ENCODE measurements around the gene CRIP2.

CRIP2 gene

GRCh38 chr14:105480807-105481801 lies 6.5 kb downstream of the CRIP2 start:
- Histone ChIP-seq H3K18ac (ENCODE audit: low read length) (peak overlapping the region; percentile 27), H4K8ac (ENCODE audit: low read depth, low read length) (peak overlapping the region; percentile 70), H3K14ac (ENCODE audit: low read length) (peak overlapping the region; percentile 59), H3K4me1 (ENCODE audit: control insufficient read depth in 1 of 2, insufficient read depth in 2 of 2, low read length in 2 of 2) (peaks cover 21 to 39% of the 10 kb centered on the region in 2 experiments), H2BK5ac (ENCODE audit: low read depth, low read length, poor library complexity) (peak overlapping the region; percentile 4), H3K9ac (ENCODE audit: low read length) (no peak overlapping the region), H4K12ac (ENCODE audit: low read depth, low read length) (peak overlapping the region; percentile 10), H3K36me3 (ENCODE audit: control insufficient read depth in 1 of 2, insufficient read depth in 2 of 2, low read length in 2 of 2) (peaks cover 2 to 5% of the 10 kb centered on the region in 2 experiments), H3K27me3 (ENCODE audit: insufficient read depth, low read length) (peaks cover 21% of the 10 kb centered on the region), H2BK12ac (ENCODE audit: low read length) (peak overlapping the region; percentile 38), H2AK5ac (ENCODE audit: low read length) (peak overlapping the region; percentile 16), H3K23ac (ENCODE audit: low read length) (no peak overlapping the region), H2AFZ (ENCODE audit: insufficient read depth, low read length, poor library complexity) (peak overlapping the region; percentile 74), H3K9me3 (ENCODE audit: insufficient read depth, low read depth, low read length) (peaks cover 5% of the 10 kb centered on the region), H3K4me3 (ENCODE audit: low read depth, low read length) (no peak overlapping the region), H3K79me2 (ENCODE audit: control insufficient read depth, insufficient read depth, low read length, poor library complexity) (peaks cover 3% of the 10 kb centered on the region), H3K4ac (ENCODE audit: low read depth, low read length) (peak overlapping the region; percentile 6), H3K27ac (ENCODE audit: low read depth, low read length) (peak overlapping the region; percentile 61), H3K4me2 (ENCODE audit: low read length) (peak overlapping the region; percentile 62), H3K79me1 (ENCODE audit: low read length) (peaks cover 14% of the 10 kb centered on the region), H2BK120ac (ENCODE audit: insufficient read depth, low read length, poor library complexity) (peak overlapping the region; percentile 65), H4K91ac (ENCODE audit: low read depth, low read length) (peak overlapping the region; percentile 93)
- no CpG with 5 or more reads among the region's 35 CpGs for WGBS (ENCODE audit: extremely low coverage, insufficient coverage, insufficient read length)
- peak; percentile 97 to 99 for DNase-seq

- Histone ChIP-seq H4K12ac (ENCODE audit: low read depth, low read length) (no peak overlapping the region), H3K4ac (ENCODE audit: low read depth, low read length) (peak overlapping the region; percentile 25), H3K9me3 (ENCODE audit: insufficient read depth, low read depth, low read length) (peaks cover 5% of the 10 kb centered on the region), H3K27me3 (ENCODE audit: insufficient read depth, low read length) (peaks cover 29% of the 10 kb centered on the region), H2BK120ac (ENCODE audit: insufficient read depth, low read length, poor library complexity) (peak overlapping the region; percentile 75), H2AK5ac (ENCODE audit: low read length) (peak overlapping the region; percentile 21), H3K9ac (ENCODE audit: low read length) (no peak overlapping the region), H3K79me1 (ENCODE audit: low read length) (peaks cover 14% of the 10 kb centered on the region), H2AFZ (ENCODE audit: insufficient read depth, low read length, poor library complexity) (peak overlapping the region; percentile 19), H3K27ac (ENCODE audit: low read depth, low read length) (no peak overlapping the region), H3K14ac (ENCODE audit: low read length) (peak overlapping the region; percentile 50), H3K79me2 (ENCODE audit: control insufficient read depth, insufficient read depth, low read length, poor library complexity) (peaks cover 3% of the 10 kb centered on the region), H3K23ac (ENCODE audit: low read length) (no peak overlapping the region), H4K91ac (ENCODE audit: low read depth, low read length) (peak overlapping the region; percentile 91), H3K4me2 (ENCODE audit: low read length) (peak overlapping the region; percentile 56), H3K18ac (ENCODE audit: low read length) (peak overlapping the region; percentile 31), H2BK5ac (ENCODE audit: low read depth, low read length, poor library complexity) (peak overlapping the region; percentile 36), H3K4me1 (ENCODE audit: control insufficient read depth in 1 of 2, insufficient read depth in 2 of 2, low read length in 2 of 2) (peaks cover 21 to 31% of the 10 kb centered on the region in 2 experiments), H3K4me3 (ENCODE audit: low read depth, low read length) (no peak overlapping the region), H3K36me3 (ENCODE audit: control insufficient read depth in 1 of 2, insufficient read depth in 2 of 2, low read length in 2 of 2) (peaks cover 2 to 5% of the 10 kb centered on the region in 2 experiments), H2BK12ac (ENCODE audit: low read length) (peak overlapping the region; percentile 20), H4K8ac (ENCODE audit: low read depth, low read length) (peak overlapping the region; percentile 50)
- no CpG with 5 or more reads among the region's 18 CpGs for WGBS (ENCODE audit: extremely low coverage, insufficient coverage, insufficient read length)
- peak; percentile 98 to 99 for DNase-seq
These were observed 7.4 kb downstream of the CRIP2 start for GRCh38 chr14:105481886-105482457.

GRCh38 chr14:105482486-105483110 lies 8.0 kb downstream of the CRIP2 start:
- H3K23ac ChIP-seq (ENCODE audit: low read length) = no peak overlapping the region
- no peak for DNase-seq
- no peak overlapping the region for H3K4me2 ChIP-seq (ENCODE audit: low read length)
- peak overlapping the region; percentile 36 for H2BK5ac ChIP-seq (ENCODE audit: low read depth, low read length, poor library complexity)
- WGBS (ENCODE audit: extremely low coverage, insufficient coverage, insufficient read length) = no CpG with 5 or more reads among the region's 18 CpGs
- H3K14ac ChIP-seq (ENCODE audit: low read length) = peak overlapping the region; percentile 50
- no peak overlapping the region for H3K27ac ChIP-seq (ENCODE audit: low read depth, low read length)
- H3K79me1 ChIP-seq (ENCODE audit: low read length) = peaks cover 18% of the 10 kb centered on the region
- peak overlapping the region; percentile 50 for H4K8ac ChIP-seq (ENCODE audit: low read depth, low read length)
- peaks cover 24 to 36% of the 10 kb centered on the region in 2 experiments for H3K4me1 ChIP-seq (ENCODE audit: control insufficient read depth in 1 of 2, insufficient read depth in 2 of 2, low read length in 2 of 2)
- H3K9ac ChIP-seq (ENCODE audit: low read length) = no peak overlapping the region
- H2BK12ac ChIP-seq (ENCODE audit: low read length) = peak overlapping the region; percentile 20
- H2AFZ ChIP-seq (ENCODE audit: insufficient read depth, low read length, poor library complexity) = peak overlapping the region; percentile 19
- H2AK5ac ChIP-seq (ENCODE audit: low read length) = peak overlapping the region; percentile 21
- peaks cover 3% of the 10 kb centered on the region for H3K79me2 ChIP-seq (ENCODE audit: control insufficient read depth, insufficient read depth, low read length, poor library complexity)
- H3K9me3 ChIP-seq (ENCODE audit: insufficient read depth, low read depth, low read length) = peaks cover 2% of the 10 kb centered on the region
- H3K4ac ChIP-seq (ENCODE audit: low read depth, low read length) = peak overlapping the region; percentile 25
- H2BK120ac ChIP-seq (ENCODE audit: insufficient read depth, low read length, poor library complexity) = peak overlapping the region; percentile 75
- H3K4me3 ChIP-seq (ENCODE audit: low read depth, low read length) = no peak overlapping the region
- H3K18ac ChIP-seq (ENCODE audit: low read length) = peak overlapping the region; percentile 31
- no peak overlapping the region for H4K12ac ChIP-seq (ENCODE audit: low read depth, low read length)
- H3K36me3 ChIP-seq (ENCODE audit: control insufficient read depth in 1 of 2, insufficient read depth in 2 of 2, low read length in 2 of 2) = peaks cover 2 to 5% of the 10 kb centered on the region in 2 experiments
- H4K91ac ChIP-seq (ENCODE audit: low read depth, low read length) = peak overlapping the region; percentile 91
- peaks cover 36% of the 10 kb centered on the region for H3K27me3 ChIP-seq (ENCODE audit: insufficient read depth, low read length)
